ENCODE results near the gene MYRIP.

- TF ChIP-seq CTCF (IDR thresholded peaks at IDR 0.05), result no peak
- no peak for TF ChIP-seq POLR2AphosphoS5 (IDR thresholded peaks at IDR 0.05)
Measured at GRCh38 chr3:40207796-40208195, 398.4 kb downstream of the MYRIP start.
